IPS-20b (cell line): Measurements from ENCODE around the gene SVIP.

Experiments used
- H3K27ac ChIP-seq: one replicate; pipeline ENCODE4 v1.5.1; 2013; ENCODE audit warnings: low read length
- H3K27me3 ChIP-seq: 2 replicates; pipeline ENCODE4 v1.6.1; 2013; ENCODE audit warnings: mild to moderate bottlenecking, low read length, inconsistent platforms; ENCODE audit not compliant: insufficient read depth
- H3K36me3 ChIP-seq: 2 replicates; pipeline ENCODE4 v1.6.1; 2013; ENCODE audit warnings: low read depth, mild to moderate bottlenecking, inconsistent platforms, low read length, moderate library complexity; ENCODE audit not compliant: insufficient read depth
- H3K4me1 ChIP-seq: 2 replicates; pipeline ENCODE4 v1.6.1; 2013; ENCODE audit warnings: mild to moderate bottlenecking, control low read depth, inconsistent platforms, low read length, moderate library complexity; ENCODE audit not compliant: insufficient read depth
- H3K4me3 ChIP-seq: 2 replicates; pipeline ENCODE4 v1.5.1; 2013; ENCODE audit warnings: mild to moderate bottlenecking, low read length, inconsistent platforms
- H3K9ac ChIP-seq: 2 replicates; pipeline ENCODE4 v1.6.1; 2013; ENCODE audit warnings: low read depth, mild to moderate bottlenecking, inconsistent platforms, low read length, moderate library complexity
- H3K9me3 ChIP-seq: 2 replicates; pipeline ENCODE4 v1.6.1; 2013; ENCODE audit warnings: mild to moderate bottlenecking, low read depth, low read length, inconsistent platforms; ENCODE audit not compliant: insufficient read depth

The SVIP gene

DNA sequence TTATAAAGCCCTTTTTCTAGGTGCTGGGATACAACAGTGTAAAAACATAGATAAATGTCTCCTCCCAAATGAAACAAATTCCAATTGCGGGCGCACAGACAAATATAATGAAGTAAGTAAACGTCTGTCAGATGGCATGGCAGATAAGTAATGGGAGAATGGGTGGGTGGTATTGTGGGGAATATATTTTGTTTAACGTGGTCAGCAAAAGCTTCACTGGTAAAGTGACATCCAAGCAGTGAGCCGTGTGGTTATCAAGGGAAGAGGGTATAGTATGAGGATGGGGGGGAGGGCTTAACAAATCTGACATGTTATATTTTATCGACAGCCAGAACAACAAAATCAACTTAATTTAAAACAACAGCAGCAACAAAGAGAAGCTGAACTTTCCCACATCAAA lies 1.2 kb downstream of the SVIP start:
- Histone ChIP-seq H3K27ac (no peak overlapping the region), H3K36me3 (peaks cover 7% of the 10 kb centered on the region), H3K4me3 (peak overlapping the region; percentile 91), H3K4me1 (0 out of 2 replicates have a peak, but pooled peaks cover 4% of the 10 kb centered on the region), H3K9ac (no peak overlapping the region), H3K27me3 (peaks cover 14% of the 10 kb centered on the region), H3K9me3 (no peaks in the 10 kb centered on the region)

DNA sequence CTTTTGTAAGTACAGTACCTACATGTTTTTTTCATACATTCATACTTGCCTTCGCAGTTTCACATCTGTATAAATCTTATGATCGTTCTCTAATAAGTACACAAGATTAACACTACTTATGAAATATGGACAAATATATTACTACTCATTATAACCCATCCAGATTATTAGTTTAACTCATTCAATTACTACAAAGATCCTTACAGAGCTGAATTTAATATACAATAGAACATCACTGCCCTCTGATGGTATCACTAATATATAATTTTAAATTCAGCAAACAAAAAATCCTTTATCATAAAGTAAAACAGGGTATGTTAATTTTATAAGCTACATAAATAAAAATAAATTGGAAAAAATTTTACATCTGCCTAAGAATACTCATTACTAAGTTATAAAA lies 7.4 kb downstream of the SVIP start:
- Histone ChIP-seq H3K4me3 (no peak overlapping the region), H3K36me3 (peaks cover 13% of the 10 kb centered on the region), H3K4me1 (no peaks in the 10 kb centered on the region), H3K9ac (no peak overlapping the region), H3K27me3 (no peaks in the 10 kb centered on the region), H3K27ac (no peak overlapping the region), H3K9me3 (no peaks in the 10 kb centered on the region)

DNA sequence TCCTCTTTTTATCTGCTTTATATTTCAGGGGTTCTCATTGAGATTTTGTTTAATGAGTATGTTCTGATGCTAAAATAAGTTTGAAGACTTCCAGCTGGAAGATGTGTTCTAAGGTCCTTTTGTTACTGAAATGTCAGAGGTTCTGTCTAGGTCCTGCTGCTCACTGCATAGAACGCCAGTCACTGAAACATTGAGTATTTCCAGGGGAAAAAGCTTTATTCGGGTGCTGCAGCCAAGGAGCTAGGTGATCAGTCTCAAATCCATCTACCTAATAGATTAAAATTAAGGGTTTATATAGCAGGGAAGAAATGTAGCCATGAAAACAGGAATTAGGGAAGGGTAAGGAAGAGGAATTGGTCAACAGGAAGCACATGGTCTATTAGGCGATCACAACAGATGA lies 19.7 kb downstream of the SVIP start:
- H3K36me3 ChIP-seq = no peaks in the 10 kb centered on the region
- H3K4me1 ChIP-seq = peaks cover under 1% of the 10 kb centered on the region; the same call in 1 of the 2 replicates
- H3K9me3 ChIP-seq = peaks cover 7% of the 10 kb centered on the region
- H3K4me3 ChIP-seq = no peak overlapping the region
- H3K9ac ChIP-seq = no peak overlapping the region
- H3K27ac ChIP-seq = no peak overlapping the region
- H3K27me3 ChIP-seq = no peaks in the 10 kb centered on the region

- H3K9me3 ChIP-seq = peaks cover 7% of the 10 kb centered on the region
- H3K36me3 ChIP-seq = no peaks in the 10 kb centered on the region
- no peaks in the 10 kb centered on the region for H3K27me3 ChIP-seq
- H3K9ac ChIP-seq = no peak overlapping the region
- H3K4me1 ChIP-seq = peaks cover 7% of the 10 kb centered on the region; the same call in 1 of the 2 replicates
- H3K27ac ChIP-seq = no peak overlapping the region
- no peak overlapping the region for H3K4me3 ChIP-seq
Observed at GRCh38 chr11:22808571-22809197, 20.9 kb downstream of the SVIP start.

- Histone ChIP-seq H3K27ac (no peak overlapping the region), H3K36me3 (no peaks in the 10 kb centered on the region), H3K4me1 (peaks cover 7% of the 10 kb centered on the region; the same call in 1 of the 2 replicates), H3K27me3 (no peaks in the 10 kb centered on the region), H3K9me3 (peaks cover 7% of the 10 kb centered on the region), H3K4me3 (no peak overlapping the region), H3K9ac (no peak overlapping the region)
Observed at GRCh38 chr11:22807855-22808570, 21.6 kb downstream of the SVIP start.

DNA sequence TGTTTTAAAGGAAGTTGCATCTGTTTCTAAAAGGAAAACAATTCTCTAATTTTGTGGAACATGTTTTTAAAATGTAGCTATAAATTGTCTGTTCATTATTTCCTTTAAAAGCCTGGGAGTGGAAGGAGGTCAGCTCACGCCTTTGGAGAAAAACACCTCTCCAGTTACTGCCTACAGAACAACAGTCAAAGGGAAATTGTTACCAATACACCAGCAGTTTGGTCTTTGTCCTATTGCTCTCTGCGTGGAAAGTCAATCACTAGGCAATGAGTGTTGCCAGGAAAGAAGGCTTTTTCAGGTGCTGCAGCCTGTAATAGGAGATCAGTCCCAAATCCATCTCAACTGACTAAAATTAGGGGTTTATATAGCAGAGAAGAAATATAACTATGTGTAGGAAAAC lies 22.2 kb downstream of the SVIP start:
- Histone ChIP-seq H3K27me3 (no peaks in the 10 kb centered on the region), H3K9ac (no peak overlapping the region), H3K27ac (no peak overlapping the region), H3K4me1 (peaks cover 7% of the 10 kb centered on the region; the same call in 1 of the 2 replicates), H3K9me3 (peaks cover 7% of the 10 kb centered on the region), H3K36me3 (no peaks in the 10 kb centered on the region), H3K4me3 (no peak overlapping the region)

- Histone ChIP-seq H3K36me3 (no peaks in the 10 kb centered on the region), H3K4me3 (no peak overlapping the region), H3K27ac (no peak overlapping the region), H3K9me3 (no peaks in the 10 kb centered on the region), H3K4me1 (peaks cover 7% of the 10 kb centered on the region; the same call in 1 of the 2 replicates), H3K27me3 (no peaks in the 10 kb centered on the region), H3K9ac (no peak overlapping the region)
Observed at GRCh38 chr11:22802861-22803260, 26.7 kb downstream of the SVIP start.

GRCh38 chr11:22800482-22800881 lies 29.1 kb downstream of the SVIP start:
- Histone ChIP-seq H3K27ac (no peak overlapping the region), H3K9me3 (no peaks in the 10 kb centered on the region), H3K4me1 (peaks cover 7% of the 10 kb centered on the region; the same call in 1 of the 2 replicates), H3K4me3 (no peak overlapping the region), H3K27me3 (no peaks in the 10 kb centered on the region), H3K36me3 (no peaks in the 10 kb centered on the region), H3K9ac (no peak overlapping the region)

DNA sequence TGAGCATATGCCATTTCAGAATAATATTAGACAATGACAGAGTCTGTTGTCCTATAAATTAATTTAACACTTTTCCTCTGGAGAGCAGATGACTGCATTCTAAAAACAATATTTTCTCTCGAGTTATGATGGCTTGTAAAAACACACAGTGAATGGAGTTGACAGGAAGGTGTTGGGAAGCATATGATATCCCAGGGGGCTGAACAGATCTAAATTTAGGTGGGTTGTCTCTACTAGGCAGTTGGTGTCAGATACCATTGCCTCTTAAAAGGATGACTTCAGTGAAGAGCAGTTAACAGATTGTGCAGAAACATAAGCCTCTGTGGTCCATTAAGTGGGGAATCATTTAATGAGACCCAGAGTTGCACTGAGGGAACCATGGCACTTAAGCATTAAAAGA lies 30.7 kb downstream of the SVIP start:
- H3K36me3 ChIP-seq = no peaks in the 10 kb centered on the region
- H3K27me3 ChIP-seq = no peaks in the 10 kb centered on the region
- no peak overlapping the region for H3K9ac ChIP-seq
- no peak overlapping the region for H3K4me3 ChIP-seq
- H3K27ac ChIP-seq = no peak overlapping the region
- H3K4me1 ChIP-seq = no peaks in the 10 kb centered on the region
- H3K9me3 ChIP-seq = no peaks in the 10 kb centered on the region

GRCh38 chr11:22797047-22797446 lies 32.6 kb downstream of the SVIP start:
- Histone ChIP-seq H3K36me3 (no peaks in the 10 kb centered on the region), H3K4me3 (no peak overlapping the region), H3K9me3 (no peaks in the 10 kb centered on the region), H3K9ac (no peak overlapping the region), H3K27me3 (no peaks in the 10 kb centered on the region), H3K27ac (no peak overlapping the region), H3K4me1 (no peaks in the 10 kb centered on the region)

GRCh38 chr11:22795914-22796313 lies 33.7 kb downstream of the SVIP start:
- Histone ChIP-seq H3K27ac (no peak overlapping the region), H3K4me1 (no peaks in the 10 kb centered on the region), H3K9ac (no peak overlapping the region), H3K9me3 (no peaks in the 10 kb centered on the region), H3K4me3 (no peak overlapping the region), H3K27me3 (no peaks in the 10 kb centered on the region), H3K36me3 (no peaks in the 10 kb centered on the region)

DNA sequence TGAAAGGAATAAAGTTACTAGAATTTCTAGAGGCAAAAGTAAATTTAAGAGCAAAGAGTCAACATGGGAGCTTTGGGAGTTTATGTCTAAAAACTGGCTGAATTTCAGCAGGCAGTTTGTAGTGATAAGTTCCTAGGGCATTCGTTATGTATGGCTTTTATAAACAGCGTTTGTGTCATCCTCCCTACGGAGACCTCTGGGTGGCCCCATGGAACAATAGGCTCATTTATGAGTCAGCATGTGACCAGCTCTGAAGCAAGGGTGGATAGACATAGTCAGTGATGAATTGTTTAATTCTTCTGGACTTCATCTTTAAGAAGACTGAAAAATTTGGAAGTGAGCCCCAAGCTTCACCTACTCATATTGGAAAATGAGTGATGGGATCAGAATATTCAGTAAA lies 37.1 kb downstream of the SVIP start:
- Histone ChIP-seq H3K27me3 (no peaks in the 10 kb centered on the region), H3K4me1 (no peaks in the 10 kb centered on the region), H3K9ac (no peak overlapping the region), H3K4me3 (no peak overlapping the region), H3K9me3 (no peaks in the 10 kb centered on the region), H3K27ac (no peak overlapping the region), H3K36me3 (no peaks in the 10 kb centered on the region)
